ENCODE data around the gene MYO9B. TPM values are rescaled to one million over a fixed set of nuclear protein-coding genes. Genes with fewer than 3 reads are reported as not detected.

The MYO9B gene
- total RNA-seq, 1 donor from 2014 or later, result 30.7 TPM

GRCh38 chr19:17052439-17052838 lies 23.1 kb upstream of the MYO9B start:
- no peak for DNase-seq
- H3K27me3 ChIP-seq (ENCODE audit: low read depth), result no peaks in the 10 kb centered on the region
- no peaks in the 10 kb centered on the region for H3K4me1 ChIP-seq
- no peaks in the 10 kb centered on the region for H3K9me3 ChIP-seq (replicated peaks)
- H3K36me3 ChIP-seq, result peaks cover 53% of the 10 kb centered on the region
- TF ChIP-seq, protein P1, sequence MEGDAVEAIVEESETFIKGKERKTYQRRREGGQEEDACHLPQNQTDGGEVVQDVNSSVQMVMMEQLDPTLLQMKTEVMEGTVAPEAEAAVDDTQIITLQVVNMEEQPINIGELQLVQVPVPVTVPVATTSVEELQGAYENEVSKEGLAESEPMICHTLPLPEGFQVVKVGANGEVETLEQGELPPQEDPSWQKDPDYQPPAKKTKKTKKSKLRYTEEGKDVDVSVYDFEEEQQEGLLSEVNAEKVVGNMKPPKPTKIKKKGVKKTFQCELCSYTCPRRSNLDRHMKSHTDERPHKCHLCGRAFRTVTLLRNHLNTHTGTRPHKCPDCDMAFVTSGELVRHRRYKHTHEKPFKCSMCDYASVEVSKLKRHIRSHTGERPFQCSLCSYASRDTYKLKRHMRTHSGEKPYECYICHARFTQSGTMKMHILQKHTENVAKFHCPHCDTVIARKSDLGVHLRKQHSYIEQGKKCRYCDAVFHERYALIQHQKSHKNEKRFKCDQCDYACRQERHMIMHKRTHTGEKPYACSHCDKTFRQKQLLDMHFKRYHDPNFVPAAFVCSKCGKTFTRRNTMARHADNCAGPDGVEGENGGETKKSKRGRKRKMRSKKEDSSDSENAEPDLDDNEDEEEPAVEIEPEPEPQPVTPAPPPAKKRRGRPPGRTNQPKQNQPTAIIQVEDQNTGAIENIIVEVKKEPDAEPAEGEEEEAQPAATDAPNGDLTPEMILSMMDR (IDR thresholded peaks at IDR 0.05; ENCODE audit: borderline replicate concordance), result peak; percentile 79
- H3K4me3 ChIP-seq, result no peak overlapping the region
- intact Hi-C loops (cut with micrococcal nuclease), result loop anchor here (5.0 kb wide), 1 partner anchor 280 kb away; no protein-coding TSS in a partner anchor
- H3K27ac ChIP-seq (replicated peaks), result no peak overlapping the region

GRCh38 chr19:17054746-17055145 lies 20.8 kb upstream of the MYO9B start:
- Histone ChIP-seq H3K4me1 (no peaks in the 10 kb centered on the region), H3K9me3 (replicated peaks) (peaks cover 18% of the 10 kb centered on the region), H3K27me3 (ENCODE audit: low read depth) (no peaks in the 10 kb centered on the region), H3K36me3 (peaks cover 65% of the 10 kb centered on the region), H3K27ac (replicated peaks) (no peak overlapping the region), H3K4me3 (no peak overlapping the region)
- intact Hi-C loops (cut with micrococcal nuclease), result loop anchor here (5.0 kb wide), 1 partner anchor 282 kb away; no protein-coding TSS in a partner anchor
- TF ChIP-seq, protein P1 (IDR thresholded peaks at IDR 0.05; ENCODE audit: borderline replicate concordance), result no peak
- DNase-seq, result no peak

DNA sequence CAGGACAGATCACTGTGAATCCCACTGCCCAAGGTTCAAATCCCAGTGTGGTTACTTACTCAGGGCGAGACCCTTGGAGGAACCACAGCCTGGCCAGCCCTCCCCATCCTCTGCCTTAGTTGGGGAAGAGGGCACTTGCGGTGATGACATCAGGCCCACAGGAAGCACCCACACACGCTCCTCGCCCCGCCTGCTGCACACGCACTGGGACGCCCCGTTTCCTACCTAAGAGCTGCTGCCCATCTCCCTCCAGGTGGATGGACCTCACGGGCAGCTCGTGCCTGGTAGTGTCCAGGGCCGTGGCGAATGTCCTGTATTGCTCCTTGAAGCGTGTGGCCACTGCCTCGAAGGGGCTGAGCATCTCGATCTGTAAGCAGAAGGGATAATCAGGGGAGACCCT lies 19.9 kb upstream of the MYO9B start:
- H3K36me3 ChIP-seq, result peaks cover 60% of the 10 kb centered on the region
- H3K9me3 ChIP-seq (replicated peaks), result peaks cover 18% of the 10 kb centered on the region
- H3K4me1 ChIP-seq, result no peaks in the 10 kb centered on the region
- H3K27me3 ChIP-seq (ENCODE audit: low read depth), result no peaks in the 10 kb centered on the region
- H3K4me3 ChIP-seq, result no peak overlapping the region
- no peak overlapping the region for H3K27ac ChIP-seq (replicated peaks)
- intact Hi-C loops (cut with micrococcal nuclease), result no loop called here
- DNase-seq, result no peak
- TF ChIP-seq, protein P1 (IDR thresholded peaks at IDR 0.05; ENCODE audit: borderline replicate concordance), result no peak

GRCh38 chr19:17058236-17058635 lies 17.3 kb upstream of the MYO9B start:
- no peak overlapping the region for H3K4me3 ChIP-seq
- no peaks in the 10 kb centered on the region for H3K27me3 ChIP-seq (ENCODE audit: low read depth)
- H3K36me3 ChIP-seq, result peaks cover 44% of the 10 kb centered on the region
- intact Hi-C loops (cut with micrococcal nuclease), result no loop called here
- H3K4me1 ChIP-seq, result no peaks in the 10 kb centered on the region
- TF ChIP-seq, protein P1 (IDR thresholded peaks at IDR 0.05; ENCODE audit: borderline replicate concordance), result no peak
- H3K27ac ChIP-seq (replicated peaks), result no peak overlapping the region
- peaks cover 18% of the 10 kb centered on the region for H3K9me3 ChIP-seq (replicated peaks)
- no peak for DNase-seq

DNA sequence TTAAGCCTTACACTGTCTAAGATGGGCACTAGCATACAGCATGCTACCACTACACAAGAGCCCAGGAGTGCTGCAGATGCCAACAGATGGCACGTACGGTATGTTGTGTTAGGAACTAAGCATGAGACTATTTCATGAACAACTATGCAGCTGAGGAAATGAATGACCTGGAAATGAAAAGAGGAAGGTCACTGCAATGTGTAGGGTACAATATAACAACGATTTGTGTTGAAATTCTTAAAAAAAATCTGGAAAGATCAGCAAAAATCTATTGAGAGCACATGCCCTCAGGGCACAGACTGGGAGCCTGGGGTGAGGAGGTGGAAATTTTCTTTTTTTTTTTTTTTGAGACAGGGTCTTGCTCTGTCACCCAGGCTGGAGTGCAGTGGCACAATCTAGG lies 14.8 kb upstream of the MYO9B start:
- Histone ChIP-seq H3K4me3 (no peak overlapping the region), H3K36me3 (peaks cover 37% of the 10 kb centered on the region), H3K9me3 (replicated peaks) (peaks cover 27% of the 10 kb centered on the region), H3K27me3 (ENCODE audit: low read depth) (no peaks in the 10 kb centered on the region), H3K4me1 (no peaks in the 10 kb centered on the region), H3K27ac (replicated peaks) (no peak overlapping the region)
- intact Hi-C loops (cut with micrococcal nuclease), result no loop called here
- DNase-seq, result no peak
- TF ChIP-seq, protein P1 (IDR thresholded peaks at IDR 0.05; ENCODE audit: borderline replicate concordance), result no peak
